ENCODE results near the gene EDEM3.
"Not testable (repeated sequence)": the region's sequence is repeated elsewhere in the genome, so short reads cannot be mapped to it uniquely, and the experiment has no call there.

Gene EDEM3

GRCh38 chr1:184754476-184755225 is at the start of gene EDEM3:
Gene EDEM3, minus strand, starts transcription at chr1:184754858. Its CDS starts 212 bp downstream, at chr1:184754646.
- DNase-seq: peak; percentile 99

GRCh38 chr1:184804220-184804619 is 49.6 kb upstream of the EDEM3 start:
- no peak for DNase-seq

DNA sequence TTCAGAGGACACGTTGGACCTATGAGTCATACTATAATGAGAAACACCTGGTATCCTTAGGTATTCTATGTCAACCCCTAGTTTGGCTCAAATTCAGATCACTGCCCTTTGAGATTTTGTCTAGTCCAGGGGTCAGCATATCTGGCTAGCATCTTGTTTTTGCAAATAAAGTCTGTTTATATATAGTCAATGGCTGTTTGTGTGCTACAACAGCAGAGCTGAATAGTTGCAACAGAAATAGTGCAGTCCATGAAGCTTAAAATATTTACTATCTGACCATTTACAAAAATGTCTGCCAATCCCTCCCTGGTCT is 48.5 kb upstream of the EDEM3 start:
- DNase-seq: no peak

DNA sequence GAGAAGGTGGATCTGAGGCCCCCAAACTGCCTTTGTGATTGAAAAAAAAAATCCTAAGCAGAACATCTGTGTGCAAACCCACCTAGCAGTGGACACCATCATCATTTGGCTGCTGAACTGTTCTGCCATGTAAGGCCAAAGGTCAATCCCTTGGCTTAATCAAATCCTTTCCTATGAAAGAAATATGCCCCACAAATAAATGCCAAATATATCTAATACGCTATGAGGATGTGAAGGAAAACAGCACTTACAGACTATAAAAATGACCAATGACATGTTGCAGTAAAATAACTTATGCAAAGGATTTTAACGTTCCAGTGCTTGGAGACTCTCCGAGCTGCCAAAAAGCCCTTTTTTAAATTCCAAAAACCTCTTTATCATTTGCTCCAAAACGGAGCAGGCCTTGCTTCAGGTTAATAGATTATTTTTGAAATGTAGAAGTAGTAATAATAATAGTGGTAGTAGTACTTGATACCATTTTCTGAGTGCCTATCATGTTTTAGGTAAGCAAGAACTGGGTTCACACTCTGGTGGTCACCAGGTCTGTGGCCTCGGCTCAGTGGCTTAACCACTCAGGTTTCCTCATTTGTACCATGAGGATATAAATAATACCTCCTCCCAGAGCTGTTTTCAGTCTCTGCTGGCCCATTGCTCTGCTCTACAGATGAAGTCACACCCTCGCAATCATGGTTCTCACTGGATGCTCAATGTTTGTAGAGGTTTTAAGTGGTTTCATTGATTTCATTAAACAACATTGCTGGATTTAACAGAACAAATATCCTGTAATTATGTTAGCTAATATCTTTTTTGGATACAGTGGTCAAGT is 47.9 kb upstream of the EDEM3 start:
- no peak for DNase-seq

DNA sequence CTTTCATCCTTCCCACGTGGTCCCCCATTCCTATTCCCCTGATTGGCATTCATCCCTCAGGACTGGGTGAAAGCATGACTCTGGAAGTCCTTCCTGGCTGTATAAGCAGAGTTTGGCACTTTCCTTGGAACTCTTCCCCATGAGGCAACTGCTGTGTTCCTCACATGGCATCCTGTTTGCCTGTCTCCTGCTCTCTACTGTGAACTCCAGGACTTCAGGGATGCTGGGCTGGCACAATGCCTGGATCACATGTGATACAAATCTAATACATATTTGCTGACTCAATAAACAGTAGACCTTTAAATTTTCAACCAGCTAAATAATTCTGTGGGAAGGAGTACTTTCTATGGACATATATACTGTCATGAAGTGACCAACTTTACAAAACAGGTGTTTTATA is 46.8 kb upstream of the EDEM3 start:
- DNase-seq: no peak

DNA sequence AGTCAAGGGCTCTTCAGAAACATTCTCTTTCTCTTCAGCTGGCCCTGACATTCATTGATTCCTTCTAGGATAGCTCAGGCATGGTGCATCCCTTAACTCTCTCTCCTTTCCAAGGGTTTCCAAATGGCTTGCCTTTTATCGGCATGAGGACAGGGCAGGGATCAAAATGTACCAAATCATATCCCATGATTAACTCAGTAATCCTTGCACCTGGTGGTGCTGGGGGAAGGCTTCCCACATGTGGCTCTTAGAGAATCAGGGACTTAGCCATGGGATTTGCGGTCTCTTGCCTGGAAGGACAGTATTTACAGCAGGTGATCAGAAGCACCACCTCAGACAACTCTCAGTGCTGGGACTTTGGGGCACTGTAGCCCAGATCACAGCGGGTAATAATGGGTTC is 46.2 kb upstream of the EDEM3 start:
- no peak for DNase-seq

DNA sequence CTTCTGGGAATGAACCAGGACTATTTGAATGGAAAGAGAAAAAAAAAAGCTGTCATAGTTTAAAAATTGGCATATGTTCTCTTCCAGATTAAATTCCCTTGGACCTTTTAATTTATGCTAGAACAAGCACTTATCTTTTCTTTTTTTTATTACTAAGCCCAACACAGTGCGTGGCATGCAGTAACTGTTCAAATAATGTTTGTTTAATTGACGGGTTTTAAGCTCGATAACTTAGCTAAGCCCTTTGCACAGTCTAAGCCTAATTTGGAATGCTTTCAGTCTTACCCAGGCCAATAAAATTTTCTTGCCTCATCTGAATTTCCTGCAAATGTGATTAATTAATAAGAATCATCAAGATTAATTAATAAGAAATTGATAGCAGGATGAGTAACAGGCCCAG is 39.3 kb upstream of the EDEM3 start:
- no peak for DNase-seq

DNA sequence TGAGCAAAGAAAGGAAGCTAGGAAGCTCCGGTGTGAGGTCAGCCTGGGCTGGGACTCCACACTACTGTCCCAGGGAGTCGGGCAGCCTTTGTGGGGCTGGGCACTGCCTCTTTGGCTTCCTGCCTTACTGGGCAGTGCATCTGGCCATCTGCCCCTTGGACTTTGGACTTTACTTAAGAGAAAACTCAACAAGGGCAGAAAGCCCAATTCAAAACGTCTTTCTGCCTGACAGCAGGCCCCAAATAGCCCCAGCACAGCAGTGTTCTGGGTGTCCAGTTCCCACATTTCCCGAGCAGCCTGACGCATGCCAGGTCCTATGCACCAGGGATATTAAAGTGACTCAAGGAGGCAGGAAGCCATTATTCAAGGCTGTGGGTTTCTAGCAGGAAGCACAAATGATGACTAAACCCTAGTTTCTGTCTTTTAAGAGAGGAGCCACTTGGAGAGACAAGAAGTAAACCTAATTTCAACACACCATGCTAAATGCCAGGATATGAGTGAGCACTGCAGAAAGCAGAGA is 37.9 kb upstream of the EDEM3 start:
- peak; percentile 87 for DNase-seq

- DNase-seq: peak; percentile 43
These were observed 36.9 kb upstream of the EDEM3 start for GRCh38 chr1:184791550-184791900.

- DNase-seq: no peak
These were observed 36.2 kb upstream of the EDEM3 start for GRCh38 chr1:184790642-184791549.

GRCh38 chr1:184789884-184790283 is 35.2 kb upstream of the EDEM3 start:
- no peak for DNase-seq

DNA sequence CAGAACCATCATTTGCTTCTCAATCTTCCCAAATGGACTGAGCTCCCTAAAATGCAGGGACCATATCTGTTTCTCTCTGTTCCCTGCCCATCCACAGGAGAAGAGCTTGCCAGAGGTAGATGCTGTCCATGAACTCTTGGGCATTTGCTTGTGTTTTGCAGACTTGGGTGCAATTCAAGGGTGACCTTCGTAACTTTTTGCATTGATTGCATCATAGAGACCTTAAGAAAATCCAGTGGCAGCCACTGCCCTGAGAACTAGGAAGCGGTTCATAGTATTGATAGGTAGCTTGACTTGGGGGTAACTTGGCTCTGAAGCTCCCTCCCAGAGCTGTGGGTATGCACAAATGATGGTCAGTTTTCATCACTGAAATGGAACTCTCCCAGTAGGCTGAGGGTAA is 34.3 kb upstream of the EDEM3 start:
- no peak for DNase-seq

DNA sequence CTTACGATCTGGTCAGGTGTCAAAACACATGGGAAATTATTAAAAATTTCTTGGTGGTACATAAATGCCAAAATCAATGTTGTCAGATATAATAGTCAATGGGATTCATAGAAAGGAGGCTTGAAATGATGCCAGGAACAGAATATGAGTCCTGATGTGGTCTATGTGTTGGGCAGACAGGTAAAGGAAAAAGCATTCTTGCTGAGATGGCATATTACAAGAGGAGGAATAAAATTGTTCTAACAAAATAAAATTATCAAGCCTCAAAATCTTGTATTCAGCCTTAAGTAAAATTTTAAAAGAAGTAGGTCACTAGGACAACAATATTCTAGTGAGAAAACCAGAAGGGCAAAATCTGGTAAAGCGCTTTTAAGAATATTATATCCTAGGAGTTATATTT is 30.9 kb upstream of the EDEM3 start:
- no peak for DNase-seq

DNA sequence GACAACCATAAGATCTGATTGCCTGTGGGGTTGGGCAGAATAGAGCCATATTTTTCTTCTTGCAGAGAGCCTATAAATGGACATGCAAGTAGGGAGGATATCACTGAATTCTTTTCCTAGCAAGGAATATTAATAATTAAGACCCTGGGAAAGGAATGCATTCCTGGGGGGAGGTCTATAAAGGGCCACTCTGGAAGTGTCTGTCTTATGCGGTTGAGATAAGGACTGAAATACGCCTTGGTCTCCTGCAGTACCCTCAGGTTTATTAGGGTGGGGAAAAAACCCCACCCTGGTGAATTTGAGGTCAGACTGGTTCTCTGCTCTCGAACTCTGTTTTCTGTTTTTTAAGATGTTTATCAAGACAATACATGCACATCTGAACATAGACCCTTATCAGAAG is 29.1 kb upstream of the EDEM3 start:
- DNase-seq: not testable (repeated sequence)

DNA sequence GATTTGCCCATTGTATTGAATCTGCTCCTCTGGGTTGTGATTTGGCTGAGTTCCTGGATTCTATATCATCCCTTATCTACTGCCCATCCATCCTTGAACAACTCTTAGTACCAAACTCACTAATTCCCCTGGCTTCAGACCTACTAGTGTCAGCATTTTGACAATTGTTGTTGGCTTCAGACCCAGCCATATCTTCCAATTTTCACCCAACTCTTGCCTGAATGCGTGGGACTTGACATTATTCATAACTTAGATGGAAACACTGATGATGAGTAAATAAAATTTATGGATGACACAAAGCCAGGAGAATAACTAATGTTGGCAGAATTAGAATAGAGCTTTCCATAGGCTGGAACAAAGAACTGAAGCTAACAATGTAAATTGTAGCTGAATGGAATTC is 27.3 kb upstream of the EDEM3 start:
- DNase-seq: no peak

- no peak for DNase-seq
These were observed 21.2 kb upstream of the EDEM3 start for GRCh38 chr1:184775885-184776284.

DNA sequence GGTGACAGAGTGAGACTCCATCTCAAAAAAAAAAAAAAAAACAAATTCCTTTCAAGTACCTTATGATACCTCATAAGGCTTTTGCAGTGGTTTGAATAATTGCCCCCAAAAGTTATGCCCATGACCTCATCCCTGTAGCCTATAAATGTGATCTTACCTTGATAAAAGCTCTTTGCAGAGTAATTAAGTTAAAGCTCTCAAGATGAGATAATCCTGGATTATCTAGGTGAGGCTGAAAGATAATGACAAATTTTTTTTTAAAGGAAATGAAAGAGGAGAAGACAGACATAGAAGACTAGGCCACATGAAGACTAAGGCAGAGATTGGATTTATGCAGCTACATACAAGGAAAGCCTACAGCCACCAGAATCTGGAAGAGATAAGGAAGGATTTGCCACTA is 20.7 kb upstream of the EDEM3 start:
- no peak for DNase-seq

GRCh38 chr1:184773762-184774320 is 19.2 kb upstream of the EDEM3 start:
- DNase-seq: no peak

- no peak for DNase-seq
These were observed 16.6 kb upstream of the EDEM3 start for GRCh38 chr1:184771190-184771691.

DNA sequence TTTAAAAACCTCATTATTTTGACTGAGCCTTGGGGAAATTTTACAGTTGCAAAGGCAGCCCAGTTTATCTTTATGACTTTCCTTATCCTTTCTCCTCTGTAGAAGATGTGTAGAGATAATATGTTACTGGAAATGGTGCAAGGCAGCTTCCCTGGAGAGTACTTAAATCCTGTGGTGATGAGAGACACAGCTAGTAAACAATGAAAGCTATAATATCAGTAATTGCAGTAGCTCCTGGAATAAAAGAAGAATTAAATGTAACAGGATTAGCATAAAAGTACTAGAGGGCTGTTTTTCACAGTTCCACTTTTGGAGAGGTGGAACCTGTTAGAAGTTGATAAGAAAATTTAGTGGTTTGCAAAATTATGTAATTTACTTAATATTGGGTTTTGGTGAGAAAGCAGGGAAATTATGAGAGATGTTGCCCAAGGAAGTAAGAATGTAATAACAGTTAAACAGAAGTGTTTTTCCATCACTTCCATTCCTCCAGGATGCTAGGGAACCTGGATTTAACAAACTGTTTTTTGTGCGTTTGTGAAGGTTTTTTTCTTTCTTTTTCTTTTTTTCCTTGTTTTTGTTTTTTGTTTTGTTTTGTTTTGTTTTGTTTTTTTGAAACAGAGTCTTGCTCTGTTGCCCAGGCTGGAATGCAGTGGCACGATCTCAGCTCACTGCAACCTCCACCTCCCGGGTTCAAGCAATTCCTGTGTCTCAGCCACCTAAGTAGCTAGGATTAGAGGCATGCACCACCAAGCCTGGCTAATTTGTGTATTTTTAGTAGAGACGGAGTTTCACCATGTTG is 15.7 kb upstream of the EDEM3 start:
- no peak for DNase-seq

DNA sequence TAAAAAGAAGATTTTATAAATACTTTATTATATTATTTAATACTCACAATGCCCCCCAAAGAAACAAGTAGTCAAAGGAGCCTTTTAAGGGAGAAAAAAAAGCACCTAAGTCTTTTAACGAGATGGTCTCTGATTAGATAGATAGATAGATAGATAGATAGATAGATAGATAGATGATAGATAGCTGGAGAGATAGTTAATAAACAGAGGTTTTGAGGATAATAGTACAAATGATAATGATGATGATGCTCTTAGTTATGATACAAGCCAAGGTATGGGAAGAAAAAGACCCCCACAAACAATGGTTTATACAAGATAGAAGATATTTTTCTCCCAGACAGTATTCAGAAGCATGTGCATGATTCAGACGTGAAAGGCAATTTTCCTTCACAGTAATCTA is 14.6 kb upstream of the EDEM3 start:
- DNase-seq: no peak

DNA sequence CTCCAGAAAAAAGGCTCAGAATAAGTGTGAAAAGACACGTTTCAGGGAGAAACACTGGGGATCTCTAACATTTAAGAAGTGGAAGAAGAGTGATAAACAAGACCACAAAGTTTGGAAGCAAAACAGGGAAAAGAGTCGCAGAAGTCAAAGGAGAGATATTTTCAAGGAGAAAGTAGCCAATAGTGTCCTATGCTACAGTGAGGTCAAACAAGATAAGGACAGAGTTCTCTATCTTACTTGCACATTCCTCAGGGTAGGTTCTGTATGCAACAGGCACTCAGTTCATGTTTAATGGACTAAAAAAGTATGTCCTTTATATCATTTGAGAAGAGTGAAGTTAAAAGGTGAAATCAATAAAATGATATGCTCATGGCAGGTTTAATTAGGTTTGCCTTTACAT is 13.8 kb upstream of the EDEM3 start:
- no peak for DNase-seq

All from amniotic stem cell (primary cell).